Keratinocyte (primary cell): ENCODE measurements around the gene MLN.

Experiments
- CTCF ChIP-seq, 3 experiments: IDR thresholded peaks in 1 of 3; conservative IDR thresholded peaks in 1 of 3; optimal IDR thresholded peaks in 1 of 3; 2 replicates in 2 of 3; 3 replicates in 1 of 3; pipeline versions ENCODE3 to v1.5.1; 2011; ENCODE audit warnings: low read length in 3 of 3, mild to moderate bottlenecking in 3 of 3, moderate library complexity in 2 of 3, control low read depth in 1 of 3, inconsistent platforms in 1 of 3; ENCODE audit not compliant: insufficient read depth in 2 of 3; ENCODE audit errors: extremely low read depth in 1 of 3
- EZH2 ChIP-seq: IDR thresholded peaks from one replicate; pipeline ENCODE4 v1.6.1; 2012; ENCODE audit warnings: inconsistent platforms, mild to moderate bottlenecking, low read length, moderate library complexity

- no peak for TF ChIP-seq CTCF (optimal IDR thresholded peaks at IDR 0.05 in 1 of 3, IDR thresholded peaks at IDR 0.05 in 1 of 3, conservative IDR thresholded peaks at IDR 0.05 in 1 of 3; ENCODE audit: extremely low read depth in 1 of 3, insufficient read depth in 2 of 3, low read length in 3 of 3)
- TF ChIP-seq EZH2: no peak
These were observed 45.0 kb downstream of the MLN start for GRCh38 chr6:33758815-33759216.
